HG02885 (cell line): ENCODE data around the gene KCTD4.

Experiments used
- ATAC-seq: cut with Tn5 transposase; IDR thresholded peaks from one replicate; pipeline ENCODE4 v1.9.1; 2021; ENCODE audit warnings: mild to moderate bottlenecking; ENCODE audit not compliant: unreplicated experiment, poor library complexity

KCTD4 gene

GRCh38 chr13:45180303-45180702, 20.5 kb downstream of the KCTD4 start:
- no peak for ATAC-seq

GRCh38 chr13:45179428-45179827, 21.4 kb downstream of the KCTD4 start:
- no peak for ATAC-seq

GRCh38 chr13:45178349-45179162, 22.3 kb downstream of the KCTD4 start:
- no peak for ATAC-seq

DNA sequence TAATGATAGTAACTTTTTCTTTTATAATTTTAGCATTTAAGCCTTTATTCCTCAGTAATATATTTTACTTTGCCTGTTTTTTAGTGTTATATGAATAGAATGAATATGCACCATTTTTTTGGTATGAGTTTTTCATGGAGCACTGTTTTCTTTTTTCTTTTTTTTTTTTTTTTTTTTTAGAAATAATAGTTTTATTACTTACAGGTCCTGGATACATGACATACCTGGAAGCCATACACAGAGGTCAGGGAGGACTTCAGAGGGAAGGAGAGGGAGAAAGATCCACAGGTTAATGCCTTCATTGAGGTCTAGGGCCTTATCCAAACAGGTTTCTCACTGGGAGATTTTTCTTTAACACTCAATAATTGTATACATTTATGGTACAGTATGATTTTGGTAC, 26.4 kb downstream of the KCTD4 start:
- no peak for ATAC-seq

DNA sequence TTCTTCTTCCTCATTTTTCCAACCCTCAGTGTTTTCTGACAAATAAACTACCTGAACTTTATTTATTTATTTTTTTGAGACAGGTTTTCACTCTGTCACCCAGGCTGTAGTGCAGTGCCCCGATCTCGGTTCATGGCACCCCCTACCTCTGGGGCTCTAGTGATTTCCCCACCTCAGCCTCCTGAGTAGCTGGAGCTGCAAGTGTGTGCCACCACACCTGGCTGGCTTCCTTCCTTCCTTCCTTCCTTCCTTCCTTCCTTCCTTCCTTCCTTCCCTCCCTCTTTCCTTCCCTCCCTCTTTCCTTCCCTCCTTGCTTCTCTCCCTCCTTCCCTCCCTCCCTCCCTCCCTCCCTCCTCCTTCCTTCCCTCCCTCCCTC, 32.3 kb downstream of the KCTD4 start:
- no peak for ATAC-seq

- no peak for ATAC-seq
Observed at GRCh38 chr13:45167611-45168554, 33.0 kb downstream of the KCTD4 start.

- ATAC-seq, result no peak
Observed at GRCh38 chr13:45166858-45167257, 34.0 kb downstream of the KCTD4 start.

GRCh38 chr13:45162821-45163220, 38.0 kb downstream of the KCTD4 start:
- ATAC-seq, result no peak

DNA sequence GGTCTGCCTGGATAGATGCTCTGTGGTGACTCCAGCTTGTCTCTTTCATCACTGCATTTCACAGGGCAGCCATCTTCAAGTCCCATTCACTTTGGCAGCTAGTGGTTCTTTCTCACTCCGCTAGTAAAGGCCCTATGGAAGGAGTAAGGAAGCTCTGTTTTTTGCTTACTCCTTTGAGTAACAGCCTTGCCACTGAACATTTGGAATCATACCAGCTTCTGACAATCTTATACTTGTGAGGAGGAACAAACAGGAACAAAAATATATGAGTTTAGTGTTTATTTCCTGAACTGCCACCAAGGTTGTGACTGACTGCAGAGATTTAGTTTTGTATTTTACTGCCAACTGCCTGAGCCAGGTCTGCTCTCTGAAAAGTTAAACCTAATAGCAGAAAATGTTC, 38.7 kb downstream of the KCTD4 start:
- ATAC-seq, result no peak

DNA sequence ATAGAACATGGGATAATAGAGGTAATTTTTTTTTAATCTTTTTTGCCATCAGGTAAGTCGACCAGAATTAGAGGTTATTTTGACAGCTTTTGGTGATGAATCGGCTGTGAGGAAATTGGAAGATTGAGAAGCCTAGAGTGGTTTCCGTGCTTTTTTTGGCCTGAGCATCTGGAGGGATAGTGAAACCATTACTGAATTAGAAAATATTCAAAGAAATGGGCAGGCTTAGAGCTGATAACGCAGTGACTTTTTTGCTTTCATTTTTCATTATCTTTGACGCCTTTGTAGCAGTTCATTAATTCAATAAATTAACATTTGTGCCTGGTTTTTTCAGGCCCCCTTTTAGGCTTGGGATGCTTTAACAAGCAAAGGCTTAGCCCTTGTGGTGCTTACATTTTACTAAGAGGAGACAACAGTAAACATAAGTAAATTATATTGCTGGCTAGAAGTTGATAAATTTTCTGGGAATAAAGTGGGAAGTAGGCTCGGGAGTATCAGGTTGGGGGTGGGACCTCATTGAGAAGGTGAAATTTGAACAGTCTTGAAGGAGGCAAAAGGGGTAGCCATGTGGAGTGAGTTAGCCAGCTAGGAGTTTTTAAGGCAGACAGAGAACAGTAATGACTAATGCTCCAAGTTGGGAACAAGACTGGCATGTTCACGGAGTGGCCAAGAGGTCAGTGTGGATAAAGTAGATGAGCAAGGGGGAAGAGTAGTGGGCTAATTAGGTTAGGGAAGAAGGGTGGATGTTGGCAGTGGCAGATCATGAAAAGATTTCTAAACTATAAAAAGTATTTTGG, 44.1 kb downstream of the KCTD4 start:
- ATAC-seq, result no peak

DNA sequence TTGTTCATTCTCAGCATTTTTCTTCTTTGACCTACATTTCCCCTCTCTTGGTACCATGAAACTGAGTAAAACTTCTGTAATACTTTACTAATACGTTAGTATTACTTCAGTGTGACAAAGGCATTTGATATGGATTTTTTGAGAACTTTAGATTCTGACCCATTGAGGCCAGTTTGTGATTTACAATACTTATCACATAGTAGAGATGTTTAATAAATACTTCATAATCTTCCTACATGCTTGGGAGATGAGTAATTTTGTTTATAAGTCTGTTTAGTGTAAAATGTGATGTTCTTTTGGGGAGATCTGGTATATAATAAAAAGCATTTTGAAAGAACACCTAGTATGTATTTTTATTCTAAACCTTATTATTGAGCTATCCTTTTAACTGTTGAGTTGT, 50.9 kb downstream of the KCTD4 start:
- no peak for ATAC-seq

DNA sequence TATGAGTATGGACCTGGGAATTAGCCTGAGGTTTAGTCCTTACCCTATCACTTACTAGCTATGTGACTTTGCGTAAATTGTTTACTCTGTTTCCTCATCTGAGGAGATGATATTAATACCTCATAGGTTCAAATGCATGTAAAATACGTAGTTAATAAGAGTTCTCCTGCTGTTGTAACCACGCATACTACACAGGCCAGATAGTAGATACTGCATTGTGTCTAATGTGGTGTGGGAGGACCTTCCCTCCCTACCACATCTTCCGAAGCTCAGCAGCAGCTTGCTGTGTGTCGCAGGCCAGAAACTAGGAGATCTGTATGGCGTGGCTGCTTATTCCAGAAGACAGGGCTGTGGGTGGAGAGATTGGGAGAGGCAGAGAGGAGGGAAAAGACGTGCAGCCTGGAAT, 57.5 kb downstream of the KCTD4 start:
- ATAC-seq, result no peak
